CD14-positive monocyte (primary cell): ENCODE measurements around the gene IL19. TPM values are rescaled to one million over a fixed set of nuclear protein-coding genes. Genes with fewer than 3 reads are reported as not detected.
A peak's percentile ranks its signal among the peaks of the same experiment; 100 is the strongest.

Experiments
- DNase-seq, 3 donors: peaks; one replicate each; pipeline ENCODE4 v3.0.0-alpha.2; 2011 to 2022
- H2AFZ ChIP-seq: 2 replicates; pipeline ENCODE4 v1.6.0; 2012; ENCODE audit warnings: mild to moderate bottlenecking, low read depth, low read length, inconsistent platforms; ENCODE audit not compliant: insufficient read depth, poor library complexity, severe bottlenecking
- H3K27ac ChIP-seq, 2 donors: 1 replicate in 1 of 2; 2 replicates in 1 of 2; pipeline ENCODE4 v1.5.1; 2012 to 2013; ENCODE audit warnings: low read length in 2 of 2, control low read depth in 1 of 2, inconsistent platforms in 1 of 2, low read depth in 1 of 2, mild to moderate bottlenecking in 1 of 2
- H3K27me3 ChIP-seq, 2 donors: one replicate each; pipeline versions ENCODE4 v1.6.0 to v1.6.1; 2011 to 2013; ENCODE audit warnings: low read length in 2 of 2; ENCODE audit not compliant: control insufficient read depth in 2 of 2, insufficient read depth in 2 of 2
- H3K36me3 ChIP-seq, 2 donors: replicated peaks in 1 of 2; 1 replicate in 1 of 2; 2 replicates in 1 of 2; pipeline versions ENCODE4 v1.5.1 to v1.6.1; 2012 to 2013; ENCODE audit warnings: low read length in 2 of 2, control low read depth in 1 of 2, inconsistent platforms in 1 of 2, mild to moderate bottlenecking in 1 of 2; ENCODE audit not compliant: insufficient read depth in 2 of 2, control insufficient read depth in 1 of 2
- H3K4me1 ChIP-seq, 2 donors: 1 replicate in 1 of 2; 2 replicates in 1 of 2; pipeline versions ENCODE4 v1.5.1 to v1.6.1; 2012 to 2013; ENCODE audit warnings: low read length in 2 of 2, control low read depth in 1 of 2, inconsistent platforms in 1 of 2, mild to moderate bottlenecking in 1 of 2, moderate library complexity in 1 of 2; ENCODE audit not compliant: insufficient read depth in 2 of 2, control insufficient read depth in 1 of 2
- H3K4me2 ChIP-seq: replicated peaks from 2 replicates; pipeline ENCODE3; 2012; ENCODE audit warnings: low read length, moderate library complexity, mild to moderate bottlenecking; ENCODE audit not compliant: poor library complexity, severe bottlenecking; ENCODE audit errors: extremely low read depth
- H3K4me3 ChIP-seq, 3 experiments: fragments of 200-600 bp in 1 of 3; sonication (generic) in 1 of 3; replicated peaks in 1 of 3; 1 replicate in 2 of 3; 2 replicates in 1 of 3; pipeline ENCODE4 v1.5.1; 2011 to 2013; ENCODE audit warnings: low read length in 3 of 3, mild to moderate bottlenecking in 3 of 3, control low read depth in 2 of 3, low read depth in 2 of 3, inconsistent platforms in 1 of 3, moderate library complexity in 1 of 3
- H3K79me2 ChIP-seq: 2 replicates; pipeline ENCODE4 v1.6.0; 2012; ENCODE audit warnings: mild to moderate bottlenecking, control low read depth, inconsistent platforms, low read length, moderate library complexity; ENCODE audit not compliant: insufficient read depth
- H3K9ac ChIP-seq: 2 replicates; pipeline ENCODE4 v1.6.0; 2017; ENCODE audit warnings: low read length, mild to moderate bottlenecking; ENCODE audit not compliant: insufficient read depth, poor library complexity, severe bottlenecking
- H3K9me3 ChIP-seq, 2 donors: replicated peaks in 1 of 2; 1 replicate in 1 of 2; 2 replicates in 1 of 2; pipeline versions ENCODE4 v1.5.1 to v1.6.1; 2012 to 2013; ENCODE audit warnings: low read length in 2 of 2, control low read depth in 1 of 2; ENCODE audit not compliant: control insufficient read depth in 1 of 2, insufficient read depth in 1 of 2
- H4K20me1 ChIP-seq: 2 replicates; pipeline ENCODE4 v1.6.0; 2012; ENCODE audit warnings: mild to moderate bottlenecking, low read length, control low read depth, moderate library complexity; ENCODE audit not compliant: insufficient read depth
- H3K27ac Mint-ChIP-seq, 7 donors: one replicate each; pipeline ENCODE4 v1.8.0; 2020; ENCODE audit warnings: mild to moderate bottlenecking in 7 of 7, mixed read lengths in 7 of 7, moderate library complexity in 6 of 7, inconsistent platforms in 2 of 7
- H3K27me3 Mint-ChIP-seq, 3 donors: one replicate each; pipeline ENCODE4 v1.8.0; 2021 to 2022; ENCODE audit warnings: low read depth in 3 of 3, mild to moderate bottlenecking in 3 of 3, mixed read lengths in 3 of 3, moderate library complexity in 3 of 3, inconsistent platforms in 1 of 3
- H3K36me3 Mint-ChIP-seq, 2 donors: one replicate each; pipeline ENCODE4 v1.8.0; 2020; ENCODE audit warnings: mixed read lengths in 2 of 2, inconsistent platforms in 1 of 2, mild to moderate bottlenecking in 1 of 2
- H3K4me1 Mint-ChIP-seq: one replicate; pipeline ENCODE4 v1.8.0; 2020; ENCODE audit warnings: mild to moderate bottlenecking, mixed read lengths
- H3K4me3 Mint-ChIP-seq, 2 donors: one replicate each; pipeline ENCODE4 v1.8.0; 2020; ENCODE audit warnings: mild to moderate bottlenecking in 2 of 2, mixed read lengths in 2 of 2, moderate library complexity in 1 of 2
- H3K9me3 Mint-ChIP-seq, 7 donors: one replicate each; pipeline ENCODE4 v1.8.0; 2020 to 2022; ENCODE audit warnings: mixed read lengths in 7 of 7, mild to moderate bottlenecking in 6 of 7, moderate library complexity in 6 of 7, inconsistent platforms in 2 of 7
- CTCF ChIP-seq: fragments of 200-600 bp; IDR thresholded peaks from one replicate; pipeline ENCODE4 v1.8.0; 2022; ENCODE audit warnings: antibody characterized with exemption, mild to moderate bottlenecking
- WGBS: methylation state at CpG from one replicate; pipeline ENCODE4 v1.1.5; 2013; ENCODE audit warnings: missing lambda C conversion rate; ENCODE audit not compliant: insufficient coverage; 5-methylcytosine and 5-hydroxymethylcytosine counted together
- intact Hi-C, 2 donors: fragments of 100-400 bp; cut with micrococcal nuclease; formaldehyde crosslinking; loops; one replicate each; pipeline versions ENCODE4 v1.15.0 to v1.15.1; 2023
- polyA plus RNA-seq, 3 donors: library from polyadenylated mRNA; depleted of rRNA in 1 of 3; unstranded in 2 of 3; stranded (reverse) in 1 of 3; fragments of 300-500 nt in 2 of 3; fragments of >200 nt in 1 of 3; fragmentation: Illumina TruSeq in 2 of 3; gene quantifications; 1 replicate in 2 of 3; 2 replicates in 1 of 3; pipeline ENCODE4 v1.2.3, GENCODE V29; 2012 to 2021

Gene IL19
- polyA plus RNA-seq, 3 donors = 0.41 TPM; not detected in 2

- Histone ChIP-seq H3K4me3 (peak overlapping the region in 1 of 3 experiments; percentile 15), H3K9me3 (no peaks in the 10 kb centered on the region), H3K27me3 (no peaks in the 10 kb centered on the region), H3K4me2 (peak overlapping the region; percentile 36), H3K4me1 (peaks cover 22 to 23% of the 10 kb centered on the region in 2 donors), H3K27ac (peak overlapping the region in 1 of 2 donors; percentile 17), H3K9ac (no peak overlapping the region), H3K79me2 (no peaks in the 10 kb centered on the region), H4K20me1 (no peaks in the 10 kb centered on the region), H3K36me3 (no peaks in the 10 kb centered on the region), H2AFZ (no peak overlapping the region)
- intact Hi-C loops = no loop called here
- peaks cover 1 to 6% (median 6%) of the 10 kb centered on the region in 3 donors for H3K27me3 Mint-ChIP-seq
- peak overlapping the region in 6 of 7 donors; percentile 15 to 80 (median 60) for H3K27ac Mint-ChIP-seq
- H3K4me1 Mint-ChIP-seq = peaks cover 28% of the 10 kb centered on the region
- peak overlapping the region in 1 of 2 donors; percentile 60 for H3K4me3 Mint-ChIP-seq
- DNase-seq = peak; percentile 33 to 66 (median 63)
- 40% methylated on average over 1 of the region's 3 CpGs for WGBS
- H3K36me3 Mint-ChIP-seq = no peaks in the 10 kb centered on the region
- peaks cover 0 to 2% (median 0%) of the 10 kb centered on the region in 7 donors for H3K9me3 Mint-ChIP-seq
- no peak for TF ChIP-seq CTCF
Observed at GRCh38 chr1:206824331-206824730, 53.8 kb downstream of the IL19 start.

- no peak for DNase-seq
- Histone ChIP-seq H3K27ac (no peak overlapping the region), H3K79me2 (no peaks in the 10 kb centered on the region), H3K9me3 (no peaks in the 10 kb centered on the region), H3K4me2 (no peak overlapping the region), H3K9ac (no peak overlapping the region), H3K4me3 (no peak overlapping the region), H3K4me1 (peaks cover 31 to 33% of the 10 kb centered on the region in 2 donors), H2AFZ (no peak overlapping the region), H3K36me3 (no peaks in the 10 kb centered on the region), H4K20me1 (no peaks in the 10 kb centered on the region), H3K27me3 (no peaks in the 10 kb centered on the region)
- intact Hi-C loops = no loop called here
- H3K4me3 Mint-ChIP-seq = no peak overlapping the region
- H3K9me3 Mint-ChIP-seq = no peaks in the 10 kb centered on the region
- 65% methylated on average over 2 of the region's 4 CpGs for WGBS
- no peak for TF ChIP-seq CTCF
- peaks cover 1 to 8% (median 6%) of the 10 kb centered on the region in 3 donors for H3K27me3 Mint-ChIP-seq
- H3K36me3 Mint-ChIP-seq = no peaks in the 10 kb centered on the region
- H3K4me1 Mint-ChIP-seq = peaks cover 35% of the 10 kb centered on the region
- H3K27ac Mint-ChIP-seq = no peak overlapping the region
Observed at GRCh38 chr1:206826394-206826793, 55.8 kb downstream of the IL19 start.
